Inflammatory macrophage treated with lipopolysaccharide for 1 hour (primary cell): Measurements from ENCODE around the gene SLC23A1.
A peak's percentile ranks its signal among the peaks of the same experiment; 100 is the strongest.
"Not testable (repeated sequence)": the region's sequence is repeated elsewhere in the genome, so short reads cannot be mapped to it uniquely, and the experiment has no call there.

Experiments
- DNase-seq, 2 donors: peaks; one replicate each; pipeline ENCODE4 v3.0.0-alpha.2; 2020 to 2022

SLC23A1 gene

GRCh38 chr5:139383275-139383992 is at the start of gene SLC23A1:
Gene SLC23A1 (minus strand): TSS chr5:139383297. CDS start chr5:139383253, 44 bp downstream.
- DNase-seq: no peak

- DNase-seq: no peak
Measured at GRCh38 chr5:139431706-139432105, 48.6 kb upstream of the SLC23A1 start.

GRCh38 chr5:139430015-139430414 is 46.9 kb upstream of the SLC23A1 start:
- DNase-seq: no peak

- no peak for DNase-seq
Measured at GRCh38 chr5:139426203-139426885, 43.2 kb upstream of the SLC23A1 start.

- no peak for DNase-seq
Measured at GRCh38 chr5:139425497-139425896, 42.4 kb upstream of the SLC23A1 start.

GRCh38 chr5:139422307-139422893 is 39.3 kb upstream of the SLC23A1 start:
- DNase-seq: peak; percentile 59 to 89

- DNase-seq: no peak
Measured at GRCh38 chr5:139419226-139420192, 36.4 kb upstream of the SLC23A1 start.

GRCh38 chr5:139418793-139419192 is 35.7 kb upstream of the SLC23A1 start:
- DNase-seq: no peak

GRCh38 chr5:139417214-139417613 is 34.1 kb upstream of the SLC23A1 start:
- DNase-seq: no peak

- DNase-seq: no peak
Measured at GRCh38 chr5:139416651-139417050, 33.6 kb upstream of the SLC23A1 start.

GRCh38 chr5:139415869-139416268 is 32.8 kb upstream of the SLC23A1 start:
- DNase-seq: no peak

GRCh38 chr5:139415221-139415861 is 32.2 kb upstream of the SLC23A1 start:
- no peak for DNase-seq

- no peak for DNase-seq
Measured at GRCh38 chr5:139414581-139415130, 31.6 kb upstream of the SLC23A1 start.

- DNase-seq: no peak
Measured at GRCh38 chr5:139413963-139414362, 30.9 kb upstream of the SLC23A1 start.

- no peak for DNase-seq
Measured at GRCh38 chr5:139413153-139413552, 30.1 kb upstream of the SLC23A1 start.

GRCh38 chr5:139410993-139411828 is 28.1 kb upstream of the SLC23A1 start:
- DNase-seq: no peak

- DNase-seq: no peak
Measured at GRCh38 chr5:139410121-139410992, 27.3 kb upstream of the SLC23A1 start.

- not testable (repeated sequence) for DNase-seq
Measured at GRCh38 chr5:139409116-139409515, 26.0 kb upstream of the SLC23A1 start.

GRCh38 chr5:139408191-139408590 is 25.1 kb upstream of the SLC23A1 start:
- no peak for DNase-seq

- DNase-seq: no peak
Measured at GRCh38 chr5:139407517-139407916, 24.4 kb upstream of the SLC23A1 start.
